ENCODE data around the gene NPHP1.
"Not testable (repeated sequence)": the region's sequence is repeated elsewhere in the genome, so short reads cannot be mapped to it uniquely, and the experiment has no call there.

The NPHP1 gene

DNA sequence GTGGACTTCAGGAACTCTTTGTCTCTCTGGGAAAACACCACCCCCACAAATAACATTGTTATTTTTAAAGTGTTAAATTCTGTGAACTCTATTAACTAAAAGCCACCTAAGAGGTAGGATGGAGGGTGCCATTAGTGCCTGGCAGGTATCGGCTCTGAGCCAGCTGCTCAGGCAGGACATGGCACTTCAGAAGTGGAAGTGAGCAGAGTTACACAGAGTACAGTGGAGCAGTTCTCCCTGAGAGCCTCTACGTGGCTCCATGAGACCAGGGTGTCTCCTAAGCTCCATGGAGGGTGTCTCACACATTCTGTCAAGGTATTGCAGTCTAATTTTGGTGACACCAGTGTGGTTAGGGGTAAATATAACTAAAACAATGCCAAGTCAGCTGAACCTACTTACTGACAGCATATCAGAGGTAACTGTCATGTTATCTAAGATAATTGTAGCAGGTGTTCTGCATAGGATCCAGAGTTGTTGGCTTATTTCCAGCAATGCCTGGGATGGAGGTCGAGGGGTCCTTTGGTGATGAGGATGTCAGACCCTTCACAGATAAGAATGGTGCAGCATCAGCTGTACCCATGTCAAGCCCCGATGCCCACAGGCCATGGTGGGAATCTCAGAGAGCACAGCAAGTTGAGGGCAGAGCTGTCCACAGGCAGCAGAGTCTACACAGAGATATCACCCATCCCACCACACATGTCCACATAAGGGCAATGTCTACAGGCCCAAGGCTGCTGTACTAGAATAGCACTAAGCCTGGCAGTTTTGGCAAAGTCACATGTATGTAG lies 80.6 kb downstream of the NPHP1 start:
- Histone ChIP-seq H3K9ac (ENCODE audit: low read depth, low read length) (no peak overlapping the region), H3K4me2 (ENCODE audit: low read length) (no peak overlapping the region), H3K4me1 (ENCODE audit: control insufficient read depth, insufficient read depth, low read length) (peaks cover 27% of the 10 kb centered on the region), H3K36me3 (ENCODE audit: insufficient read depth, low read length) (no peaks in the 10 kb centered on the region), H3K27me3 (ENCODE audit: control insufficient read depth, insufficient read depth, low read length) (no peaks in the 10 kb centered on the region), H3K9me3 (replicated peaks; ENCODE audit: low read length) (no peaks in the 10 kb centered on the region), H3K4me3 (ENCODE audit: low read length) (no peak overlapping the region)

DNA sequence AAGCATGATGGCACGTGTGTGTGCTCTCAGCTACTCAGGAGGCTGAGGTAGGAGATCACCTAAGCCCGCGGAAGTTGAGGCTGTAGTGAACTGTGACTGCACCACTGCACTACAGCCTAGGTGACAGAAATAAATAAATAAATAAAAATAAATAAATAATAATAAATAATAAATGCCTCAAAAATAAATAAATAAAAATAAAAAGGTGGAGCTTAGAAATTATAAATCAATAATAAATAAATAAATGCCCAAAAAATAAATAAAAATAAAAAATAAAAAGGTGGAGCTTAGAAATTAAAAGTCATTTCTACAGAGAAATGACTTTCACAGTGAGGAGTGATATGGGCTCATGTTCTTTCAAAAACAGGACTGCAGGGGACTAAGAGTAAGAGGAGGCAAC lies 83.2 kb downstream of the NPHP1 start:
- H3K9ac ChIP-seq (ENCODE audit: low read depth, low read length): no peak overlapping the region

GRCh38 chr2:110121052-110121334 lies 83.8 kb downstream of the NPHP1 start:
- H3K9me3 ChIP-seq (replicated peaks; ENCODE audit: low read length): no peaks in the 10 kb centered on the region
- peaks cover 19% of the 10 kb centered on the region for H3K4me1 ChIP-seq (ENCODE audit: control insufficient read depth, insufficient read depth, low read length)
- no peak overlapping the region for H3K9ac ChIP-seq (ENCODE audit: low read depth, low read length)
- no peaks in the 10 kb centered on the region for H3K36me3 ChIP-seq (ENCODE audit: insufficient read depth, low read length)
- H3K4me2 ChIP-seq (ENCODE audit: low read length): no peak overlapping the region
- no peaks in the 10 kb centered on the region for H3K27me3 ChIP-seq (ENCODE audit: control insufficient read depth, insufficient read depth, low read length)
- no peak overlapping the region for H3K4me3 ChIP-seq (ENCODE audit: low read length)

More for the DNA sequence above, 83.2 kb downstream of the NPHP1 start:
- H3K9me3 ChIP-seq (replicated peaks; ENCODE audit: low read length): no peaks in the 10 kb centered on the region
- H3K4me3 ChIP-seq (ENCODE audit: low read length): no peak overlapping the region
- H3K4me1 ChIP-seq (ENCODE audit: control insufficient read depth, insufficient read depth, low read length): peaks cover 22% of the 10 kb centered on the region
- no peaks in the 10 kb centered on the region for H3K27me3 ChIP-seq (ENCODE audit: control insufficient read depth, insufficient read depth, low read length)
- H3K36me3 ChIP-seq (ENCODE audit: insufficient read depth, low read length): no peaks in the 10 kb centered on the region
- H3K4me2 ChIP-seq (ENCODE audit: low read length): no peak overlapping the region

DNA sequence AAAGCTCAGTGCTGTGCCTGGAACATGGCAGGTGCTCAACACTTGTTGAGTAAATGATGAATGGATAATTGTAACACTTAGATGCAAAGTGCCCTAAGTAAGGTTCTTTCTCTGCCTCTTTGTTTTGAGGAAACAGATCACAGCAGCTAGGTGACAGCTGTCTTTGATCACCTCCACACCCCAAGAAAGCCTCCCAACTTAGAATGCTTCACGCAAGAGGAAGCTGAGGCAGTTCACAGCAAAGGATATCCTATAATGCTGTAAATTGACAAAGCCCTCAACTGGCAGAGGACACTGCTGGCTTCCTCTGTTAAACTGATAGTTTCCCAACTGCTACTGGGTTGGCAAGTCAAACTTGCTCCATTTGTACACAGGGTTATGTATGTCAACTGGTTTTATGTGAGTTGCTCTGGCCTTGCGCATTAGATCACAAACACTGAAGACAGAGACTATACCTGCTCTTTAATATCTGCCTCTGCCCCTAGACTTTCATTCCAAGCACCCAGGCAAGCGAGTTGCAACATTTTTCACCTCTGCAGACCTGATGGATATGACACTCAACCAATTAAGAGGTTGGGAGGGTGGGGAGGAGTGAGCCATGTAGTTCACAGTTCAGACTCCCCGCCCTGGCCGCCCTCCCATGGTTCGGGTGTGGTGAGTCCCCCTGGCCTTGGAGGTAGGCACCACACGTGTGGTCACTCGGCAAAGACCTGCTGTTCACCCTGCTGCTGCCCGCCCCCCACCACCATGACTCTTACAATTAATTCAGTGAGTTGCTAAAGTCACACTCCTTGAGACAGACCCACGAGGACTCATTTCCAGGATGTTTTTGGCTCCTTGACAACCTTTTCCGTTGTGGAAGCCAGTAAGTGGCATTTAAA lies 84.4 kb downstream of the NPHP1 start:
- Histone ChIP-seq H3K36me3 (ENCODE audit: insufficient read depth, low read length) (no peaks in the 10 kb centered on the region), H3K9me3 (replicated peaks; ENCODE audit: low read length) (no peaks in the 10 kb centered on the region), H3K27me3 (ENCODE audit: control insufficient read depth, insufficient read depth, low read length) (no peaks in the 10 kb centered on the region), H3K4me2 (ENCODE audit: low read length) (no peak overlapping the region), H3K4me3 (ENCODE audit: low read length) (no peak overlapping the region), H3K4me1 (ENCODE audit: control insufficient read depth, insufficient read depth, low read length) (peaks cover 19% of the 10 kb centered on the region), H3K9ac (ENCODE audit: low read depth, low read length) (no peak overlapping the region)

DNA sequence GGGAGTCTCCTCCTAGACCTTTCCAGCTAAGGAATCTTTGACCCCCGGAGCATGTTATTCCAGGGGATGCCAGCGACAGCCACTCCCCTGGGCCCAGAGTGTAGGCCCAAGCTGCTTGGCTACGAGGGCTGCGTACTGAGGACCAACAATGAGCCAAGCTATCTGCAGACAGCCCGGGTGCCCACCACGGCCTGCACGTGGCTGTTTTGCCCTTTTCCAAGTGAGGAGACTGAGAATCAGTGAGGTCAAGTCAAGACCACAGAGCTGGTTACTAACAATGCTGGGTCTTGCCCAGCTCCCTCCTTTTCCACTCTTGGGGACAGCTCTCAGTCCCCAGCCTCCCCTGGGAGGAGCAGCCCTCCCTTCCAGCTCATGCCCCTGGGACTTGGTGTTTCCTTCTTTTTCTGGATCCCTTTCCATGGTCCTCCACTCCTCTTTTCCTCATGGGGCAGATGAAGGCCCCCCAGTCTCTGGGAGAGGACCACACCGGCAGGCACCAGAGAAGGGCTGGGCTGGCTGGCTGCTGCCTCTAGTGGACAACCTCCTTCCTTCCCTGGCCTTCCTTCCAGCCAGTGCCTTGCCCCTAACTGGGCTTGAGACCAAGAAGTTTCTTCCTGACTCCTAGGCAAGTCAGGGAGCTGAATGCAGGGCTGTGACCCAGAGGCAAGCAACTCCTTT lies 88.6 kb downstream of the NPHP1 start:
- no peaks in the 10 kb centered on the region for H3K9me3 ChIP-seq (replicated peaks; ENCODE audit: low read length)
- no peak overlapping the region for H3K9ac ChIP-seq (ENCODE audit: low read depth, low read length)
- peak overlapping the region; percentile 69 for H3K4me3 ChIP-seq (ENCODE audit: low read length)
- H3K36me3 ChIP-seq (ENCODE audit: insufficient read depth, low read length): no peaks in the 10 kb centered on the region
- peaks cover 18% of the 10 kb centered on the region for H3K4me1 ChIP-seq (ENCODE audit: control insufficient read depth, insufficient read depth, low read length)
- no peaks in the 10 kb centered on the region for H3K27me3 ChIP-seq (ENCODE audit: control insufficient read depth, insufficient read depth, low read length)
- peak overlapping the region; percentile 91 for H3K4me2 ChIP-seq (ENCODE audit: low read length)

DNA sequence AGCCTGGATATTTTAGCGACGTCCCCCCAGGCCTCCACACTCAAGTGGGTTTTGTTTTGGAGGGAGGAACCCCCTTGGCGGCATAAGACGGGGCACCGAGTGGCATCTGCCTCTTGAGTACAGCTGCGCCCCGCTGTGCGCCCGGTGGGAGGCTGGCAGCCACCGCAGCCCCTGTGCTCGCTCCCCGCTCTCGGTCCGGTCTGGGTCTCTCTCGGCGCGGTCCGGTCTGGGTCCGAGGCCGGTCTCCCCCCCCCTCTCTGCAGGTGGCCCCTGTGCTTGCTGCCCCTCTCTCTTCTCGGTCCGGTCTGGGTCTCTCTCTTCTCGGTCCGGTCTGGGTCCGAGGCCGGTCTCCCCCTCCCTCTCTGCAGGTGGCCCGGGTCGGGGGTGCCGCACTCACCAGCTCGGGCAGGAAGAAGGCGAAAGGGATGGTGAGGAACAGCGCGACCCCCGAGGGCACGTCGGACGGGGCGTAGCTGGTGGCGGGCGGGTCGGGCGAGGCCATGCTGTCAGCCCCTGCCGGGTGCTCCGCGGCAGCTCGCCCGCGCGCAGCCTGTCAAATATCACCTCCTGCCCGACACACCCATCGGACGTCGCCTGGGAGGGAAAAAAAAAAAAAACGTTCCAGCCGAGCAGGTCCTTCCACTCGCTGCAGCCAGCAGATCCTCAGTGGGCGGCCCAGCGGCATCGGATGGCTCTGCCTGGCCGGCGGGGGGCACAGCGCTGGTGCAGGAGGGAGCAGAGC lies 89.4 kb downstream of the NPHP1 start, which contains the start of gene MALL:
TSS of gene MALL (minus strand) at position 532 of the 742 bp plus-strand sequence. CDS start at position 502, 30 bp downstream.
- H3K27me3 ChIP-seq (ENCODE audit: control insufficient read depth, insufficient read depth, low read length): no peaks in the 10 kb centered on the region
- H3K4me3 ChIP-seq (ENCODE audit: low read length): peak within 1 kb of the TSS; percentile 69
- peak within 1 kb of the TSS; percentile 91 for H3K4me2 ChIP-seq (ENCODE audit: low read length)
- peaks cover 18% of the 10 kb centered on the region for H3K4me1 ChIP-seq (ENCODE audit: control insufficient read depth, insufficient read depth, low read length)
- H3K9ac ChIP-seq (ENCODE audit: low read depth, low read length): peak within 1 kb of the TSS; percentile 63
- no peaks in the 10 kb centered on the region for H3K9me3 ChIP-seq (replicated peaks; ENCODE audit: low read length)
- no peaks in the 10 kb centered on the region for H3K36me3 ChIP-seq (ENCODE audit: insufficient read depth, low read length)

GRCh38 chr2:110114831-110115255 lies 90.0 kb downstream of the NPHP1 start:
- no peaks in the 10 kb centered on the region for H3K27me3 ChIP-seq (ENCODE audit: control insufficient read depth, insufficient read depth, low read length)
- H3K36me3 ChIP-seq (ENCODE audit: insufficient read depth, low read length): no peaks in the 10 kb centered on the region
- H3K9ac ChIP-seq (ENCODE audit: low read depth, low read length): peak overlapping the region; percentile 63
- H3K4me2 ChIP-seq (ENCODE audit: low read length): peak overlapping the region; percentile 91
- H3K9me3 ChIP-seq (replicated peaks; ENCODE audit: low read length): no peaks in the 10 kb centered on the region
- H3K4me1 ChIP-seq (ENCODE audit: control insufficient read depth, insufficient read depth, low read length): peaks cover 18% of the 10 kb centered on the region
- peak overlapping the region; percentile 69 for H3K4me3 ChIP-seq (ENCODE audit: low read length)

DNA sequence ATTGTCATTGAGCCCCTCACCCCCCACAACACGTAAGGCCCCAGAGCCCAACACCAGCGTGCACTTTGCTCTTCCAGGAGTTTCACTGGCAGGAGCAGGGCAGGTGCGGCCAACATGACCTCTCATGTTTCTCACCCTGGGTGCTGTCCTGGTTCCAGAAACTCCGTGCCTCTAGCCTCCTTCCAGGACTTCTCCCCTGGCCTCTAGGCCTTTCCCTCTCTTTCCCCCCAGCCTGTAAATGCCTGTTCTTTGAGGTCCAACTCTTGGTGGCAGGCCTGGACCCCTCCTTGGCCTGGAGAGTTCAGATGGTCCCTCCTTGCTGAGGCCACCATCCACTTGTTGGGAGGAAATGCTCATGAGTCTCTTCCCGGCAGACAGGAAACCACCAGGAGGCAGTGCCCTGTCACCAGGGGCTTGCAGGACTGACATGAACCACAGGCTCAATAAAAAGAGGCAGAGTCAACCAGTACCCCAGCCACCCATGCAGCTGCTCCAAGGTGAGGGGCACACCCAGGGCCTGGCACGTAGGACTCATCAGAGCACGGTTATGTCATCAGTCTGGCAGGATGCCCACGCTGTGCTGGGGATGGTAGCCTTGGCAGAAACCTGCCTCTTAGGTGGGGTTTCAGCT lies 90.7 kb downstream of the NPHP1 start:
- H3K4me2 ChIP-seq (ENCODE audit: low read length): peak overlapping the region; percentile 91
- H3K27me3 ChIP-seq (ENCODE audit: control insufficient read depth, insufficient read depth, low read length): no peaks in the 10 kb centered on the region
- no peak overlapping the region for H3K9ac ChIP-seq (ENCODE audit: low read depth, low read length)
- H3K36me3 ChIP-seq (ENCODE audit: insufficient read depth, low read length): no peaks in the 10 kb centered on the region
- no peaks in the 10 kb centered on the region for H3K9me3 ChIP-seq (replicated peaks; ENCODE audit: low read length)
- peaks cover 18% of the 10 kb centered on the region for H3K4me1 ChIP-seq (ENCODE audit: control insufficient read depth, insufficient read depth, low read length)
- H3K4me3 ChIP-seq (ENCODE audit: low read length): no peak overlapping the region

- peaks cover 33% of the 10 kb centered on the region for H3K4me1 ChIP-seq (ENCODE audit: control insufficient read depth, insufficient read depth, low read length)
- not testable (repeated sequence) for H3K4me3 ChIP-seq (ENCODE audit: low read length); H3K27me3 ChIP-seq (ENCODE audit: control insufficient read depth, insufficient read depth, low read length); H3K4me2 ChIP-seq (ENCODE audit: low read length); H3K9ac ChIP-seq (ENCODE audit: low read depth, low read length); H3K9me3 ChIP-seq (replicated peaks; ENCODE audit: low read length); H3K36me3 ChIP-seq (ENCODE audit: insufficient read depth, low read length)
Observed at GRCh38 chr2:110108291-110108690, 96.5 kb downstream of the NPHP1 start.

DNA sequence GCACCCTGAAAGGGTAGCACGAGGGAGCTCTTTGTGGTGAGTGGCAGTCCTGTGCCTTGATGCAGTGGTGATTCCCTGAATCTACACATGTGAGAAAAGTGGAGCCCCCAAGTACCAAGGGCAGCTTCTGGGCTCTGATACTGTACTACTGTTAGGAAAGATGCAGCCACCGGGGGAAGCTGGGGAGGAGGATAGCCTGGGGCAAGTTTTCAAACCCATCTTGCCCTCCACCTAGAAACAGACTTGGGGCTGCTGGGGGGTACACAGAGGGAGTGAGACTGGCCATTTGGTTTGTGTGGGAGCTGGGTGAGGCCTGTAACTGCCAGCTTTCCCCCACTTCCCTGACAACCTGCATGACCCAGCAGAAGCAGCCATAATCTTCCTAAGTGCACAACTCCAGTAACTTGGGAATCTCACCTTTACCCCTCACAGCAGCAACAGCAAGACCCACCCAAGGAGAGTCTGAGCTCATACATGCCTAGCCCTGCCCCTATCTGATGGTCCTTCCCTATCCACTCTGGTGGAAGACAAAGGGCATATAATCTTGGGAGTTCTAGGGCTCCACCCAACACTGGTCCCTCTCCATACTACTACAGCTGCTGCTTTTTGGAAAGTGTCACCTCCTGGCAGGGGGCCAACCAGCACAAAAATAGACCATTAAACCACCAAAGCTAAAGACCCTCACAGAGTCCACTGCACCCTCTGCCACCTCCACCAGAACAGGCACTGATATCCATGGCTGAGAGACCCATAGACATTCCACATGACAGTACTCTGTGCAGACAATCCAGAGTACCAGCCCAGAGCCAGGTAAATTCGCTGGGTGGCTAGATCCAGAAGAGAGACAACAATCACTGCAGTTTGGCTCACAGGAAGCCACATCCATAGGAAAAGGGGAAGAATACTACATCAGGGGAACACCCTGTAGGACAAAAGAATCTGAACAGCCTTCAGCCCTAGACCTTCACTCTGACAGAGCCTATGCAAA lies 97.4 kb downstream of the NPHP1 start:
- peaks cover 39% of the 10 kb centered on the region for H3K4me1 ChIP-seq (ENCODE audit: control insufficient read depth, insufficient read depth, low read length)
- H3K9me3 ChIP-seq (replicated peaks; ENCODE audit: low read length): no peaks in the 10 kb centered on the region
- H3K4me2 ChIP-seq (ENCODE audit: low read length): no peak overlapping the region
- no peak overlapping the region for H3K4me3 ChIP-seq (ENCODE audit: low read length)
- H3K27me3 ChIP-seq (ENCODE audit: control insufficient read depth, insufficient read depth, low read length): no peaks in the 10 kb centered on the region
- H3K36me3 ChIP-seq (ENCODE audit: insufficient read depth, low read length): no peaks in the 10 kb centered on the region
- no peak overlapping the region for H3K9ac ChIP-seq (ENCODE audit: low read depth, low read length)

Measured in skeletal muscle satellite cell (primary cell).